ENCODE results near the gene LAPTM5.

GRCh38 chr1:30724175-30724574 lies 33.4 kb downstream of the LAPTM5 start:
- peak; percentile 12 for TF ChIP-seq CTCF (IDR thresholded peaks at IDR 0.05; ENCODE audit: insufficient read depth, low read depth, low read length)
- TF ChIP-seq EZH2 (IDR thresholded peaks at IDR 0.05; ENCODE audit: insufficient read depth, low read length), result no peak
